IPS DF 19.7 (cell line): Measurements from ENCODE around the gene RAD54L2.
"Not testable (repeated sequence)": the region's sequence is repeated elsewhere in the genome, so short reads cannot be mapped to it uniquely, and the experiment has no call there.

Experiments used
- DNase-seq: peaks from one replicate; pipeline ENCODE4 v3.0.0-alpha.2; 2013; ENCODE audit warnings: low read depth, low spot score

Gene RAD54L2, protein sequence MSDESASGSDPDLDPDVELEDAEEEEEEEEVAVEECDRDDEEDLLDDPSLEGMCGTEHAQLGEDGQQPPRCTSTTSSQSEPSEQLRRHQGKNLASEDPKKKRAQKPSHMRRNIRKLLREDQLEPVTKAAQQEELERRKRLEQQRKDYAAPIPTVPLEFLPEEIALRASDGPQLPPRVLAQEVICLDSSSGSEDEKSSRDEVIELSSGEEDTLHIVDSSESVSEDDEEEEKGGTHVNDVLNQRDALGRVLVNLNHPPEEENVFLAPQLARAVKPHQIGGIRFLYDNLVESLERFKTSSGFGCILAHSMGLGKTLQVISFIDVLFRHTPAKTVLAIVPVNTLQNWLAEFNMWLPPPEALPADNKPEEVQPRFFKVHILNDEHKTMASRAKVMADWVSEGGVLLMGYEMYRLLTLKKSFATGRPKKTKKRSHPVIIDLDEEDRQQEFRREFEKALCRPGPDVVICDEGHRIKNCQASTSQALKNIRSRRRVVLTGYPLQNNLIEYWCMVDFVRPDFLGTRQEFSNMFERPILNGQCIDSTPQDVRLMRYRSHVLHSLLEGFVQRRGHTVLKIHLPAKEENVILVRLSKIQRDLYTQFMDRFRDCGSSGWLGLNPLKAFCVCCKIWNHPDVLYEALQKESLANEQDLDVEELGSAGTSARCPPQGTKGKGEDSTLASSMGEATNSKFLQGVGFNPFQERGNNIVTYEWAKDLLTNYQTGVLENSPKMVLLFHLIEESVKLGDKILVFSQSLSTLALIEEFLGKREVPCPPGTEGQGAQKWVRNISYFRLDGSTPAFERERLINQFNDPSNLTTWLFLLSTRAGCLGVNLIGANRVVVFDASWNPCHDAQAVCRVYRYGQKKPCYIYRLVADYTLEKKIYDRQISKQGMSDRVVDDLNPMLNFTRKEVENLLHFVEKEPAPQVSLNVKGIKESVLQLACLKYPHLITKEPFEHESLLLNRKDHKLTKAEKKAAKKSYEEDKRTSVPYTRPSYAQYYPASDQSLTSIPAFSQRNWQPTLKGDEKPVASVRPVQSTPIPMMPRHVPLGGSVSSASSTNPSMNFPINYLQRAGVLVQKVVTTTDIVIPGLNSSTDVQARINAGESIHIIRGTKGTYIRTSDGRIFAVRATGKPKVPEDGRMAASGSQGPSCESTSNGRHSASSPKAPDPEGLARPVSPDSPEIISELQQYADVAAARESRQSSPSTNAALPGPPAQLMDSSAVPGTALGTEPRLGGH (N-terminal part only)

GRCh38 chr3:51538459-51539290 lies at the start of gene RAD54L2:
Gene RAD54L2 (plus strand): TSS chr3:51538719. CDS start chr3:51590421, 51,702 bp downstream.
- DNase-seq: peak; percentile 25

- DNase-seq: peak; percentile 69
Observed at GRCh38 chr3:51498876-51499738, 39.4 kb upstream of the RAD54L2 start.

DNA sequence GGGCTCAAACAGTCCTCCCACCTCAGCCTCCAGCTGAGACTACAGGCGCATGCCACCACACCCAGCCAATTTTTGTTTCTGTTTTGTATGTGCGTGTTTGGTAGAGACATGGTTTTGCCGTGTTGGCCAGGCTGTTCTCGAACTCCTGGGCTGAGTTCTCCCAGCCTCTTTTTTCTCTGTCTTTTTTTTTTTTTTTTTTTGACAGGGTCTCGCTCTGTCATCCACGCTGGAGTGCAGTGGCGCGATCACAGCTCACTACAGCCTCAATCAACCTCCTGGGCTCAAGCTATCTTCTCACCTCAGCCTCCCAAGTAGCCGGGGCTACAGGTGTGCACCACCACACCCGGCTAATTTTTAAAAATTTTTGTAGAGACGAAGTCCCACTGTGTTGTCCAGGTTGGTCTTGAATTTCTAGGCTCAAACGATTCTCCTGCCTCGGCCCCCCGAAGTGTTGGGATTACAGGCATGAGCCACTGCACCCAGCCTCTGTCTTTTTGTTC lies 37.8 kb upstream of the RAD54L2 start:
- DNase-seq: no peak

- DNase-seq: peak; percentile 42
Observed at GRCh38 chr3:51501833-51502561, 36.5 kb upstream of the RAD54L2 start.

DNA sequence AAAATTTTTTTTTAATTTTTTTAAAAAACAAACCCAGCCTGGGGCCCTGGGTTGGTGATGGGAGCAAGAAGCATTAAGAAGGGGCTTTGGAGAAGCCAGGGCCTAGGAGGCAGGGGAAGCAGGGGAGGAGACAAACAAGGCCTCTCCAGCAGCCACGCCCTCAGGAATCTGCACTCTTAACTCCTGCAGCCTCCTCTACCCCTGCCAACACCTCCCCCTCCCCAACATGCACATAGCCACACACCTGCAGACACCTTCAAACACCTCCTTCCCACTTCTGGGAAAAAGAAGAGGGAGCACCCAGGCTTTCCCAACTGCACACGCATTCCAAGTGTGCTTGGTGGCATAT lies 36.0 kb upstream of the RAD54L2 start:
- DNase-seq: no peak

DNA sequence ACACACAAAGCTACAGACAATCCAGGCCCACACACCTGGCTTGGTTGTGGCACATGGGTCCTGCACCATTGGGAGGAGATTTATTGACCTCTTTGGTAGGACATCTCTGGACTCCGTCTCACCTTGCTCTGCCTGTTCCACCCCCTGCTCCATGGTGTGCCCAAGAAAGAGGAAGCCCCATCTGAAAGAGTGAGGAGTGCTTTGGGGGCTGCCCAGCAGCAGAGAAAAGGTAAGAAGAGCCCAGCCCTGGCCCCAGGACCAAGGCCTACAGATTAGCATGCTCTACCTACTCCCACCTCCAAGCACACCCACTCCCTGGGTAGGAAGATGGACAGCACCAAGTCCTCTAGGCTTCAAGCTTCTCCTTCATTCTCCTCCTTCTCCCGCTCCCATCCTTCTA lies 35.5 kb upstream of the RAD54L2 start:
- no peak for DNase-seq

DNA sequence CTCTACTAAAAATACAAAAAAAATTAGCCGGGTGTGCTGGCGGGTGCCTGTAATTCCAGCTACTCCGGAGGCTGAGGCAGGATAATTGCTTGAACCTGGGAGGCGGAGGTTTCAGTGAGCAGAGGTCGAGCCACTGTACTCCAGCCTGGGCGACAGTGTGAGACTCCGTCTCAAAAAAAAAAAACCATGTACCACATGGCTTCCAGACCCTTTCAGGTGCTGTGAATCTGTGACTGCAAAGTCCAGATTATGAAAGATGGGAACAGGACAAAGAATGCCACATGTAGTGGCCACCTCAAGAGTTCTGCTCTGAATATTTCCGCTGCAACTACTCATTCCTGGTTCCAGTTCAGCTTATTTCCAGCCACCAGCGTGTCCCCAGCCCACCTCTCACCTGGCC lies 30.3 kb upstream of the RAD54L2 start:
- no peak for DNase-seq

GRCh38 chr3:51510996-51511395 lies 27.5 kb upstream of the RAD54L2 start:
- no peak for DNase-seq

- DNase-seq: no peak
Observed at GRCh38 chr3:51514210-51514609, 24.3 kb upstream of the RAD54L2 start.

DNA sequence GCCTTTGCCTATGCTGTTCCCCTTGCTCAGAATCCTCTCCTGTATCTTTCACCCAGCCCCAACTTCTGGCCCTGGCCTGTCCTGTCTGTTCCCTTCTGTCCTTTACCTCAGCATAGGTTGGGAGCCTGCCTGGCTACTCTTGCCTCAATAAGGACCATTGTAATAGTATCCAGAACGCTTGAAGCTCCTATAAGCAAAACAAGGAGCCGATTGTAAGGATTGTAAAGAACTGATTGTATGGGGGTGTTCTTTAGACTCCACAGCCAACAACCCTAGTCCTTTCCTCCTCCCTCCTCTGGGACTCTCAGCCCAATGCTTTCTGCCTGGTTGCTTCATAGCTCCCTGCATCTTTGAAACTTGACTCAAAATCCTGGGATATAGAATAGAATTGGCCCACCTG lies 18.7 kb upstream of the RAD54L2 start:
- no peak for DNase-seq

DNA sequence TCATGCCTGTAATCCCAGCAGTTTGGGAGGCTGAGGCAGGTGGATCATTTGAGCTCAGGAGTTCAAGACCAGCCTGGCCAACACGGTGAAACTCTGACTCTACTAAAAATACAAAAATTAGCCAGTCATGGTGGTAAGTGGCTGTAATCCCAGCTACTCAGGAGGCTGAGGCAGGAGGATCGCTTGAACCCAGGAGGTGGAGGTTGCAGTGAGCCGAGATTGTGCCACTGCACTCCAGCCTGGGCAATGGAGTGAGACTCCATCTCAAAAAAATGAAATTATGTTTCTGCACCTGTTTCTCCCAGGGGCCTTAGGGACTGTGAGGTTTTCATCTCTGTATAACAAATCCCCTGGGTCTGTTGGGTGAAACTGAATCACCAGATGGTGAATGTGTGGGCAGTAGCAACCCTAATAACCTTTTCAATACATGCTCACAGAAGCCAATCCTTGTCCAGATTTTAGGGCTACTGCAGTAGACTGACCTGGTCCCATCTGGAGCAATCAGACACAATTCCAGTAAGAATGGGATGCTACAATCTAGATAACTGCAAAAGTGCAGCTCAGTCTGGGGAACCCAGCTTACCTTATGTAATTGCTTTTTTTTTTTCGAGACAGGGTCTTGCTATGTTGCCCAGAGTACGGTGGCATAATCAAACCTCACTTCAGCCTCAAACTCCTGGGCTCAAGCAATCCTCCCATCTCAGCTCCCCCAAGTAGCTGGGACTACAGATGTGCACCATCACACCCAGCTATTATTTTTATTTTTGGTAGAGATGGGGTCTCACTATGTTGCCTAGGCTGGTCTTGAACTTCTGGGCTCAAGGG lies 17.4 kb upstream of the RAD54L2 start:
- not testable (repeated sequence) for DNase-seq

DNA sequence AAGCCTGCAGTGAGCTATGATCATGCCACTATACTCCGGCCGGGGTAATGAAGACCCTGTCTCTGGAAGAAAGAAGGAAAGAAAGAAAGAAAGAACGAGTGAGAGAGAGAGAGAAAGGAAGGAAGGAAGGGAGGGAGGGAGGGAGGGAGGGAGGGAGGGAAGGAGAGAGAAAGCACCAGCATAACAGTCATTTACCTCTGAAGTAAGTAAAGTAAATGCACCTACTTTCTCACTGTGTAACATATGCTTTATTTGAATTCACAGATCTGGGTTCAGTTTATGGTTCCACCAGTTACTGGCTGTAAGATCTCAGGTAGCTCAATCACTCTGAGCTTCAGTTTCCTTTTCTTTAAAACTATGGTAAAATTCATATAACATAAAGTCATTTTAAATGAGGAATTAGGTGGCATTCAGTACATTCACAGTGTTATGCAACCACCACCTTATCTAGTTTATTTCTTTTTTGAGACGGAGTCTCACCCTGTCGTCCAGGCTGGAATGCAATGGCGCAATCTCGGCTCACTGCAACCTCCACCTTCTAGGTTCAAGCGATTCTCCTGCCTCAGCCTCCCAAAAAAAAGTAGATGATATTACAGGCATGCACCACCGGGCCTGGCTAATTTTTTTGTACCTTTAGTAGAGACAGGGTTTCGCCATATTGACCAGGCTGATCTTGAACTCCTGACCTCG lies 16.1 kb upstream of the RAD54L2 start:
- no peak for DNase-seq

DNA sequence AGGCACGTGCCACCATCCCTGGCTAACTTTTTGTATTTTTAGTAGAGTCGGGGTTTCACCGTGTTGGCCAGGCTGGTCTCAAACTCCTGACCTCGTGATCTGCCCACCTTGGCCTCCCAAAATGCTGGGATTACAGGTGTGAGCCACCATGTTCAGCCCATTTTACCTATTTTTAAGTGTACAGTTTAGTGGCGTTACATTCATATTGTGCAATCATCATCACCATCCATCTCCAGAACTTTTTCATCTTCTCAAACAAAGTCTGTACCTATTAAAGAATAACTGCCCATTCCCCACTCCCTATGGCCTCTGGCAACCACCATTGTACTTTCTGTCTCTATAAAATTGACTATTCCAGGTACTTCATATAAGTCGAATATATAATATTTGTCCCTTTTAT lies 13.6 kb upstream of the RAD54L2 start:
- DNase-seq: not testable (repeated sequence)

- no peak for DNase-seq
Observed at GRCh38 chr3:51530485-51530884, 8.0 kb upstream of the RAD54L2 start.

DNA sequence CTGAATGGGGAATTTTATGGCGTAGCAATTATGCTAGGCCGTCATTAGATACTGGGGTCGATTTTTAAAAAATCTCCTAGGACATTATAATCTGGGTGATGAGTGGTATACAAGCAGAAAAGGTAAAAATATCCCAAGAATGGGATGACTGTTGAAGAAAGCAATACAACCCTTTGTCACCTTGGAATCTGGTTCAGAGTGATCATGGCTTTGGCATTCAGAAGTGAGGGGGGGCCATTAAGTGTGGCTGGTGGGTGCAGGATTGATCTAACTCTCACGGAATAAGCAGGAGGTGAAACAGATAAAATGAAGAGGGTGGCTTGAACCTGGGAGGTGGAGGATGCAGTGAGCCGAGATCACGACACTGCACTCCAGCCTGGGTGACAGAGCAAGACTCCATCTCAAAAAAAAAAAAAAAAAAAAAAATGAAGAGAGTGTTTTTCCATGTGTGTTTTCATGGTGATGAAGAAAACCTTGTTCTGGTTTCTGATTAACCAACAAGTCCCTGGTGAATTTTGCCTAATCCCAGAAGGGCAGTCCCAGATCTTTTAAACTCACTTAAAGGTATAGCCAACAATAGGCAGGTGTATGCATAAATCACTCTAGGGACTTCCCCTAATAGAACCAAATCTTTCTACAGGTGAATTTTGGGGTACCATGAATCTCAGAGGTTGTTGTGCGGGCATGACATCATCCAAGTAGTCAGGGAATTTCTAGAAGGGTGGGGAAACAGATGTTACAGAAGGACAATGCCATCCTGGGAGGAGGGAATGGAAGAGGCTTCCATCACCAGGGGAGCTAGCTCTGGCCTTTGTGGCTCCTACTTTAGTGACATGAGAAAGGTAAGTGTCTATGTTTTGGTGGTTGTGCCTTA lies 3.1 kb upstream of the RAD54L2 start:
- no peak for DNase-seq

DNA sequence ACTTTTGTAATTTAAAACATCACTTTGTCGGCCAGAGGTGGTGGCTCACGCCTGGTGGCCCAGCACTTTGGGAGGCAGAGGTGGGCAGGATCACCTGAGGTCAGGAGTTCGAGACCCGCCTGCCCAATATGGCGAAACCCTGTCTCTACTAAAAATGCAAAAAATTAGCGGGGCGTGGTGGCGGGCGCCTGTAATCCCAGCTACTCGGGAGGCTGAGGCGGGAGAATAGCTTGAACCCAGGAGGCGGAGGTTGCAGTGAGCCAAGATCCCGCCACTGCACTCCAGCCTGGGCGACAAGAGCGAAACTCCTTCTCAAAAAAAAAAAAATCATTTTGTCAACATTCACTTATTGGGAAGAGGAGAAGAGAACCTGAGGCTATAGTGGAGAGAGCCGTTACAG lies 888 bp upstream of the RAD54L2 start:
- not testable (repeated sequence) for DNase-seq

DNA sequence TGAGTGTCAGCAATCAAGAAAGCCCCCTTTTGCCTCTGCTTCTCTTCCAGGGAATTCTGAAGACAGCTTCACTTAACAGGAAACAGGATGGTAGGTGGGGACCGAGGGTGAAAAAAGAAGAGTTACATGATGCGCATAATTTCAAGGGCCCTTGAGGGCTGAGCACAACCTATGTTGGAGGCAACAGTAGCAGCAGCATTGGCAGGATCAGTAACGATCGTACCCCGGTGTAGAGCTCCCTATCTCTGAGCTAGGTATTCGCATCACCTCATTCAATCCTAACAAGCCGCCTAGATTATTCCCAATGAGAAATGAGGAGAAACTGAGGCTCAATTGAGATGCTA lies 432 bp upstream of the RAD54L2 start:
- no peak for DNase-seq
